ENCODE measurements around the gene EXTL1. TPM values are rescaled to one million over a fixed set of nuclear protein-coding genes. Genes with fewer than 3 reads are reported as not detected.

Gene EXTL1
- total RNA-seq, 1 donor from 2014 or later: 2.6 TPM

DNA sequence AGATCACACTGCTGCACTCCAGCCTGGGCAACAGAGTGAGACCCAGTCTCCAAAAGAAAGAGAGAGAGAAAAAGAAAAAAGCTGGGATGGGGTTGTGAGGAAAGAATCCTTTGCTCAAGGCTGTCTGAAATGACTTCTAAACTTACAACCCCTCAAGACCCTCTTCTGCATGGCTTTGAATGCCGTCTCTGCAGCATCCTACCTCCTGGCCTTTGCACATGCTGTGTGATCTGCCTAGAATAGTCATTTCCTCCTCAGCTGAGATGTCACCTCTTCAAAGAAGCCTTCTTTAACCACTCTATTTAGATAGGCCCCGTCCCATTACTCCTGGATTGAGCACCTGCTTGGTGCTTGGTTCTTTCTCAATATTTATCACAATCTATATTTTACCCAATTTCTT is 63.3 kb downstream of the EXTL1 start:
- no peak for TF ChIP-seq CTCF (IDR thresholded peaks at IDR 0.05; ENCODE audit: partially characterized antibody, unreplicated experiment)
- Mint-ChIP-seq H3K4me3 (ENCODE audit: unreplicated experiment) (no peak overlapping the region), H3K9me3 (ENCODE audit: unreplicated experiment) (no peaks in the 10 kb centered on the region), H3K4me1 (ENCODE audit: low read depth, unreplicated experiment) (no peaks in the 10 kb centered on the region), H3K27me3 (ENCODE audit: unreplicated experiment) (peaks cover 4% of the 10 kb centered on the region), H3K27ac (ENCODE audit: unreplicated experiment) (no peak overlapping the region), H3K36me3 (ENCODE audit: unreplicated experiment) (no peaks in the 10 kb centered on the region)
- DNase-seq: no peak

Other genes starting within 250 kb of the EXTL1 start
- gene SELENON, start 221.6 kb upstream of the EXTL1 start, total RNA-seq (ENCODE audit: unreplicated experiment): 79.8 TPM
- 70.4 TPM for gene MTFR1L, start 201.8 kb upstream of the EXTL1 start, total RNA-seq (ENCODE audit: unreplicated experiment)
- 1.3 TPM for gene AUNIP, start 162.3 kb upstream of the EXTL1 start, total RNA-seq (ENCODE audit: unreplicated experiment)
- gene PAQR7, start 146.1 kb upstream of the EXTL1 start, total RNA-seq (ENCODE audit: unreplicated experiment): 6.4 TPM
- 2,298 TPM for gene STMN1, start 115.4 kb upstream of the EXTL1 start, total RNA-seq (ENCODE audit: unreplicated experiment)
- 6.3 TPM for gene PAFAH2, start 23.7 kb upstream of the EXTL1 start, total RNA-seq (ENCODE audit: unreplicated experiment)
- gene SLC30A2, start 24.3 kb downstream of the EXTL1 start, total RNA-seq (ENCODE audit: unreplicated experiment): not detected
- not detected for gene TRIM63, start 45.9 kb downstream of the EXTL1 start, total RNA-seq (ENCODE audit: unreplicated experiment)
- gene PDIK1L, start 90.0 kb downstream of the EXTL1 start, total RNA-seq (ENCODE audit: unreplicated experiment): 7.2 TPM
- gene FAM110D, start 137.3 kb downstream of the EXTL1 start, total RNA-seq (ENCODE audit: unreplicated experiment): 0.25 TPM
- not detected for gene C1orf232, start 147.2 kb downstream of the EXTL1 start, total RNA-seq (ENCODE audit: unreplicated experiment)
- 35.9 TPM for gene ZNF593, start 148.1 kb downstream of the EXTL1 start, total RNA-seq (ENCODE audit: unreplicated experiment)
- 4.2 TPM for gene ZNF593OS, start 150.1 kb downstream of the EXTL1 start, total RNA-seq (ENCODE audit: unreplicated experiment)
- gene CNKSR1, start 155.7 kb downstream of the EXTL1 start, total RNA-seq (ENCODE audit: unreplicated experiment): 9.9 TPM
- gene CATSPER4, start 168.8 kb downstream of the EXTL1 start, total RNA-seq (ENCODE audit: unreplicated experiment): not detected
- 28.2 TPM for gene CEP85, start 212.4 kb downstream of the EXTL1 start, total RNA-seq (ENCODE audit: unreplicated experiment)

All from glutamatergic neuron (in vitro differentiated cells).